WTC11 (cell line): Measurements from ENCODE around the gene PIWIL4. TPM values are rescaled to one million over a fixed set of nuclear protein-coding genes. Genes with fewer than 3 reads are reported as not detected.

Source experiments
- ATAC-seq: fragments of 200-7000 bp; cut with Tn5 transposase; 2 replicates; pipeline ENCODE4 v1.10.0; 2021; ENCODE audit warnings: mild to moderate bottlenecking, moderate library complexity
- CTCF ChIA-PET: fragments of 300-600 bp; sonication (Branson Sonifier 250); formaldehyde crosslinking; loops from one replicate; lab custom pipeline; 2021; ENCODE audit warnings: antibody characterized with exemption; lab: Charles Lee
- POLR2A ChIA-PET: fragments of 350-600 bp; sonication (Branson Sonifier 250); formaldehyde crosslinking; loops from one replicate; lab custom pipeline; 2021; ENCODE audit warnings: antibody characterized with exemption; lab: Charles Lee
- DNase-seq: peaks from one replicate; pipeline ENCODE4 v3.0.0; 2021; ENCODE audit warnings: low spot score
- H3K27ac Mint-ChIP-seq: 2 replicates; pipeline ENCODE4 v1.8.0; 2021; ENCODE audit warnings: mixed read lengths
- H3K27me3 Mint-ChIP-seq: 2 replicates; pipeline ENCODE4 v1.8.0; 2021; ENCODE audit warnings: low read depth, mild to moderate bottlenecking, moderate library complexity, mixed read lengths
- H3K36me3 Mint-ChIP-seq: 2 replicates; pipeline ENCODE4 v1.8.0; 2021; ENCODE audit warnings: mixed read lengths
- H3K4me1 Mint-ChIP-seq: 2 replicates; pipeline ENCODE4 v1.8.0; 2022; ENCODE audit warnings: mixed read lengths
- H3K4me3 Mint-ChIP-seq: 2 replicates; pipeline ENCODE4 v1.8.0; 2021; ENCODE audit warnings: mild to moderate bottlenecking, moderate library complexity, mixed read lengths
- H3K9me3 Mint-ChIP-seq: 2 replicates; pipeline ENCODE4 v1.8.0; 2021; ENCODE audit warnings: mixed read lengths
- ARID4B ChIP-seq: sonication (generic); formaldehyde crosslinking; IDR thresholded peaks from 2 replicates; pipeline ENCODE4 v1.8.0; 2023; ENCODE audit warnings: missing genetic modification reagents, mild to moderate bottlenecking, borderline replicate concordance
- ATF1 ChIP-seq: sonication (generic); formaldehyde crosslinking; IDR thresholded peaks from 2 replicates; pipeline ENCODE4 v1.8.1; 2023; ENCODE audit warnings: mild to moderate bottlenecking, moderate library complexity, missing genetic modification reagents
- CBFB ChIP-seq: sonication (generic); formaldehyde crosslinking; IDR thresholded peaks from 2 replicates; pipeline ENCODE4 v1.8.1; 2022; ENCODE audit warnings: mild to moderate bottlenecking, low read depth, missing genetic modification reagents
- FOXP4 ChIP-seq: sonication (generic); formaldehyde crosslinking; IDR thresholded peaks from 2 replicates; pipeline ENCODE4 v1.8.0; 2022; ENCODE audit warnings: mild to moderate bottlenecking, missing genetic modification reagents
- HMGXB4 ChIP-seq: sonication (generic); formaldehyde crosslinking; IDR thresholded peaks from 2 replicates; pipeline ENCODE4 v1.8.1; 2023; ENCODE audit warnings: mild to moderate bottlenecking, moderate library complexity, missing genetic modification reagents
- IRF2 ChIP-seq: sonication (generic); formaldehyde crosslinking; IDR thresholded peaks from 2 replicates; pipeline ENCODE4 v1.8.0; 2022; ENCODE audit warnings: low read depth, missing genetic modification reagents, borderline replicate concordance
- NFYB ChIP-seq: sonication (generic); formaldehyde crosslinking; conservative IDR thresholded peaks from 2 replicates; pipeline ENCODE4 v1.8.0; 2022; ENCODE audit warnings: low read depth, missing genetic modification reagents
- NR3C1 ChIP-seq: sonication (generic); formaldehyde crosslinking; conservative IDR thresholded peaks from 2 replicates; pipeline ENCODE4 v1.8.1; 2023; ENCODE audit warnings: low read depth, mild to moderate bottlenecking, missing genetic modification reagents
- OVOL2 ChIP-seq: fragments of 250-450 bp; sonication (Bioruptor Pico); IDR thresholded peaks from 2 replicates; pipeline ENCODE4 v1.9.0; 2021; ENCODE audit warnings: mild to moderate bottlenecking, borderline replicate concordance
- RELA ChIP-seq: sonication (generic); formaldehyde crosslinking; IDR thresholded peaks from 2 replicates; pipeline ENCODE4 v1.8.1; 2022; ENCODE audit warnings: missing genetic modification reagents, mild to moderate bottlenecking, borderline replicate concordance
- SMAD4 ChIP-seq: sonication (generic); formaldehyde crosslinking; IDR thresholded peaks from 2 replicates; pipeline ENCODE4 v1.8.0; 2022; ENCODE audit warnings: mild to moderate bottlenecking, missing genetic modification reagents
- SP1 ChIP-seq: sonication (generic); formaldehyde crosslinking; conservative IDR thresholded peaks from 2 replicates; pipeline ENCODE4 v1.8.1; 2022; ENCODE audit warnings: missing genetic modification reagents
- TP53 ChIP-seq: sonication (generic); formaldehyde crosslinking; IDR thresholded peaks from 2 replicates; pipeline ENCODE4 v1.8.1; 2023; ENCODE audit warnings: mild to moderate bottlenecking, missing genetic modification reagents
- USF2 ChIP-seq: sonication (generic); formaldehyde crosslinking; IDR thresholded peaks from 2 replicates; pipeline ENCODE4 v1.8.1; 2023; ENCODE audit warnings: mild to moderate bottlenecking, missing genetic modification reagents, moderate library complexity
- ZNF138 ChIP-seq: sonication (generic); formaldehyde crosslinking; conservative IDR thresholded peaks from 2 replicates; pipeline ENCODE4 v1.8.1; 2022; ENCODE audit warnings: mild to moderate bottlenecking, moderate library complexity, missing genetic modification reagents
- ZNF219 ChIP-seq: sonication (generic); formaldehyde crosslinking; IDR thresholded peaks from 2 replicates; pipeline ENCODE4 v1.8.0; 2023; ENCODE audit warnings: missing genetic modification reagents, mild to moderate bottlenecking, borderline replicate concordance
- ZNF263 ChIP-seq: sonication (generic); formaldehyde crosslinking; IDR thresholded peaks from 2 replicates; pipeline ENCODE4 v1.8.1; 2022; ENCODE audit warnings: low read depth, mild to moderate bottlenecking, moderate library complexity, missing genetic modification reagents
- ZNF317 ChIP-seq: sonication (generic); formaldehyde crosslinking; IDR thresholded peaks from 2 replicates; pipeline ENCODE4 v1.8.1; 2023; ENCODE audit warnings: low read depth, mild to moderate bottlenecking, moderate library complexity, missing genetic modification reagents, borderline replicate concordance
- total RNA-seq: library from RNA; stranded (reverse); gene quantifications from 3 replicates; pipeline ENCODE4 v1.2.3, GENCODE V29; 2021

The PIWIL4 gene
- total RNA-seq, 1 experiment from 2014 or later = 0.33 TPM

GRCh38 chr11:94602430-94603372, 35.5 kb downstream of the PIWIL4 start:
- H3K9me3 Mint-ChIP-seq = peaks cover 29% of the 10 kb centered on the region
- ChIA-PET POLR2A (no interaction called here), CTCF (interaction anchor here (1.3 to 1.4 kb wide), 2 partner anchors 21 to 707 kb away, joined by 3 to 4 read pairs; no protein-coding TSS in a partner anchor)
- no peak overlapping the region for H3K27ac Mint-ChIP-seq
- no peak overlapping the region for H3K4me3 Mint-ChIP-seq
- H3K36me3 Mint-ChIP-seq = peaks cover 20% of the 10 kb centered on the region
- H3K4me1 Mint-ChIP-seq = peaks cover 23% of the 10 kb centered on the region
- peak; percentile 77 for ATAC-seq
- peak; percentile 42 for DNase-seq
- TF ChIP-seq SP1 (CRISPR knock-in tag) (no peak), NFYB (no peak), HMGXB4 (CRISPR knock-in tag) (no peak), IRF2 (CRISPR knock-in tag) (no peak), USF2 (CRISPR knock-in tag) (no peak), FOXP4 (no peak), NR3C1 (CRISPR knock-in tag) (no peak), ZNF317 (CRISPR knock-in tag) (no peak), ZNF138 (CRISPR knock-in tag) (no peak), ZNF263 (CRISPR knock-in tag) (no peak), CBFB (no peak), RELA (CRISPR knock-in tag) (no peak)
- H3K27me3 Mint-ChIP-seq = peaks cover 6% of the 10 kb centered on the region

- ATAC-seq = no peak
- Mint-ChIP-seq H3K4me1 (peaks cover 23% of the 10 kb centered on the region), H3K27ac (no peak overlapping the region), H3K27me3 (peaks cover 6% of the 10 kb centered on the region), H3K9me3 (peaks cover 29% of the 10 kb centered on the region), H3K36me3 (peaks cover 20% of the 10 kb centered on the region), H3K4me3 (no peak overlapping the region)
- TF ChIP-seq TP53 (CRISPR knock-in tag) (no peak), ARID4B (CRISPR knock-in tag) (no peak), OVOL2 (CRISPR knock-in tag) (no peak), ZNF263 (CRISPR knock-in tag) (no peak), SMAD4 (CRISPR knock-in tag) (no peak), ZNF219 (CRISPR knock-in tag) (no peak), USF2 (CRISPR knock-in tag) (no peak), ATF1 (no peak)
- ChIA-PET CTCF (interaction anchor here (0.9 kb wide), 1 partner anchor 708 kb away, joined by 3 read pairs; no protein-coding TSS in a partner anchor), POLR2A (no interaction called here)
- no peak for DNase-seq
These were observed 36.4 kb downstream of the PIWIL4 start for GRCh38 chr11:94603587-94603986.
